Liver (tissue), 9 donors: ENCODE results near the gene ITPRID1. TPM values are rescaled to one million over a fixed set of nuclear protein-coding genes. Genes with fewer than 3 reads are reported as not detected.

Experiments
- DNase-seq: peaks from one replicate; pipeline ENCODE4 v3.0.0-alpha.2; 2017; ENCODE audit warnings: low spot score
- H3K27ac ChIP-seq, 2 donors: one replicate each; pipeline ENCODE4 v1.7.0; 2013; ENCODE audit warnings: inconsistent platforms in 2 of 2, low read length in 2 of 2, control low read depth in 1 of 2, low read depth in 1 of 2, mild to moderate bottlenecking in 1 of 2
- H3K27me3 ChIP-seq, 4 donors: one replicate each; pipeline versions ENCODE4 v1.6.1 to v1.7.0; 2013; ENCODE audit warnings: low read length in 3 of 4, inconsistent platforms in 1 of 4, mild to moderate bottlenecking in 1 of 4, moderate library complexity in 1 of 4; ENCODE audit not compliant: control insufficient read depth in 4 of 4, insufficient read depth in 4 of 4
- H3K36me3 ChIP-seq, 4 donors: one replicate each; pipeline versions ENCODE4 v1.6.1 to v1.7.0; 2013; ENCODE audit warnings: low read length in 3 of 4, mild to moderate bottlenecking in 3 of 4, low read depth in 1 of 4, moderate library complexity in 1 of 4; ENCODE audit not compliant: control insufficient read depth in 4 of 4, insufficient read depth in 3 of 4
- H3K4me1 ChIP-seq, 4 donors: one replicate each; pipeline versions ENCODE4 v1.6.1 to v1.7.0; 2013; ENCODE audit warnings: low read length in 3 of 4, mild to moderate bottlenecking in 3 of 4, moderate library complexity in 1 of 4; ENCODE audit not compliant: control insufficient read depth in 4 of 4, insufficient read depth in 4 of 4
- H3K4me3 ChIP-seq, 3 donors: one replicate each; pipeline versions ENCODE4 v1.6.1 to v1.7.0; 2013; ENCODE audit warnings: low read length in 3 of 3, control low read depth in 1 of 3, low read depth in 1 of 3, mild to moderate bottlenecking in 1 of 3
- H3K9ac ChIP-seq, 2 donors: one replicate each; pipeline ENCODE4 v1.7.0; 2013; ENCODE audit warnings: low read length in 2 of 2, mild to moderate bottlenecking in 2 of 2, moderate library complexity in 2 of 2, control low read depth in 1 of 2, low read depth in 1 of 2
- H3K9me3 ChIP-seq, 4 donors: one replicate each; pipeline versions ENCODE4 v1.6.1 to v1.7.0; 2013; ENCODE audit warnings: low read length in 3 of 4; ENCODE audit not compliant: control insufficient read depth in 4 of 4
- CTCF ChIP-seq: fragments of 150-350 bp; IDR thresholded peaks from 2 replicates; pipeline ENCODE4 v1.5.1; 2017; ENCODE audit warnings: improper control_type of control experiment, low read depth, low read length; ENCODE audit not compliant: missing input control
- EGR1 ChIP-seq, 2 donors: IDR thresholded peaks; 2 replicates each; pipeline ENCODE4 v1.6.1; 2016 to 2018; ENCODE audit warnings: antibody characterized with exemption in 2 of 2, low read depth in 2 of 2
- FOXA1 ChIP-seq: IDR thresholded peaks from 2 replicates; pipeline ENCODE4 v1.6.1; 2016; ENCODE audit warnings: antibody characterized with exemption
- FOXA2 ChIP-seq: IDR thresholded peaks from 2 replicates; pipeline ENCODE4 v1.6.1; 2016; ENCODE audit warnings: antibody characterized with exemption
- GABPA ChIP-seq, 2 donors: IDR thresholded peaks in 1 of 2; conservative IDR thresholded peaks in 1 of 2; 2 replicates each; pipeline ENCODE4 v1.6.1; 2016; ENCODE audit warnings: antibody characterized with exemption in 2 of 2, mild to moderate bottlenecking in 1 of 2, moderate library complexity in 1 of 2
- HNF4A ChIP-seq, 2 donors: conservative IDR thresholded peaks; 2 replicates each; pipeline ENCODE4 v1.6.1; 2016; ENCODE audit warnings: antibody characterized with exemption in 2 of 2, mild to moderate bottlenecking in 2 of 2
- HNF4G ChIP-seq: IDR thresholded peaks from 2 replicates; pipeline ENCODE4 v1.6.1; 2016; ENCODE audit warnings: antibody characterized with exemption
- JUND ChIP-seq, 2 donors: IDR thresholded peaks; 2 replicates each; pipeline ENCODE4 v1.6.1; 2016; ENCODE audit warnings: antibody characterized with exemption in 2 of 2
- NR2F2 ChIP-seq: IDR thresholded peaks from 2 replicates; pipeline ENCODE4 v1.6.1; 2016; ENCODE audit warnings: antibody characterized with exemption
- RAD21 ChIP-seq, 2 donors: IDR thresholded peaks; 2 replicates each; pipeline ENCODE4 v1.6.1; 2016; ENCODE audit warnings: antibody characterized with exemption in 2 of 2, mild to moderate bottlenecking in 2 of 2
- RXRA ChIP-seq, 2 donors: IDR thresholded peaks; 2 replicates each; pipeline ENCODE4 v1.6.1; 2017 to 2018; ENCODE audit warnings: antibody characterized with exemption in 2 of 2, mild to moderate bottlenecking in 1 of 2
- SP1 ChIP-seq: IDR thresholded peaks from 2 replicates; pipeline ENCODE4 v1.6.1; 2018; ENCODE audit warnings: antibody characterized with exemption, mild to moderate bottlenecking
- YY1 ChIP-seq: IDR thresholded peaks from 2 replicates; pipeline ENCODE4 v1.6.1; 2016; ENCODE audit warnings: antibody characterized with exemption, mild to moderate bottlenecking
- WGBS: extraction: QIAGEN DNeasy Blood & Tissue Kit; methylation state at CpG from one replicate; pipeline ENCODE4 v1.1.7; 2013; 5-methylcytosine and 5-hydroxymethylcytosine counted together
- polyA plus RNA-seq, 2 donors: library from polyadenylated mRNA; stranded (reverse) in 1 of 2; unstranded in 1 of 2; fragments of 200-250 nt in 1 of 2; fragments of >200 nt in 1 of 2; fragmentation: Nextera tagmentation in 1 of 2; extraction: Ambion mirVana in 1 of 2; gene quantifications; one replicate each; pipeline versions ENCODE4 v1.2.1 to v1.2.3, GENCODE V29; 2013 to 2015
- total RNA-seq, 2 donors: library from RNA; depleted of rRNA; stranded (reverse); fragments of >200 nt; gene quantifications; one replicate each; pipeline ENCODE4 v1.2.3, GENCODE V29; 2014
- TF ChIP-seq, protein P1 (sequence below): IDR thresholded peaks from 2 replicates; pipeline ENCODE4 v1.6.1; 2016; ENCODE audit warnings: antibody characterized with exemption
- TF ChIP-seq, protein P2 (sequence below): IDR thresholded peaks from 2 replicates; pipeline ENCODE4 v1.6.1; 2016; ENCODE audit warnings: antibody characterized with exemption
- TF ChIP-seq, protein P3 (sequence below): IDR thresholded peaks from 2 replicates; pipeline ENCODE4 v1.6.1; 2016; ENCODE audit warnings: antibody characterized with exemption, mild to moderate bottlenecking
- TF ChIP-seq, protein P4 (sequence below): IDR thresholded peaks from 2 replicates; pipeline ENCODE4 v1.6.1; 2016; ENCODE audit warnings: antibody characterized with exemption
- donor health status: healthy.
- donor health status: healthy.
- donor health status: healthy.
- donor health status: healthy.
- donor health status: healthy.

The ITPRID1 gene
- total and polyA plus RNA-seq, 4 donors: not detected

DNA sequence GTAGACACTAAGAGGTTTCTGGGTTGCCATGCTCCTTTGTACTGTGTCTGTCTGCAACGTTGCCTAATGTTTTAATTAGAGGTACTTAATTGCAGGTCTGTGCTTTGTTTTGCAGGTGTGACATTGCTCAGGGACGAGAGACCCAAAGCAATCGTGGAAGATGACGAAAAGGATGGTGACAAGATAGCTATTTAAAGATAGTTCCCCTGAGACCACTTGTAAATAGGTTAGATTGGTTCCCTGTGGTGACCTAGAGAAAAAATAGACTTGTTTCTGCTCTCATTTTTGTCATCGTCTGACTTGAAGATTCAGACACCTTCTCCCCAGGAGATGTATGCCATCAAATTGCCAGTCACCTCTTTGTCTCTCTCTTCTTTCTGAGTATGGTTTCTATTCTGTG is 193.2 kb downstream of the ITPRID1 start:
- Histone ChIP-seq H3K27me3 (peaks cover 0 to 4% (median 0%) of the 10 kb centered on the region in 4 donors), H3K27ac (no peak overlapping the region), H3K36me3 (no peaks in the 10 kb centered on the region), H3K4me3 (no peak overlapping the region), H3K9me3 (peaks cover 0 to 2% (median 0%) of the 10 kb centered on the region in 4 donors), H3K9ac (no peak overlapping the region), H3K4me1 (no peaks in the 10 kb centered on the region)
- DNase-seq: no peak
- TF ChIP-seq FOXA2 (no peak), EGR1 (IDR thresholded peaks at IDR 0.05; ENCODE audit: low read depth in 2 of 2) (no peak), CTCF (no peak), HNF4A (conservative IDR thresholded peaks at IDR 0.05) (no peak), GABPA (IDR thresholded peaks at IDR 0.05 in 1 of 2, conservative IDR thresholded peaks at IDR 0.05 in 1 of 2) (no peak), RXRA (IDR thresholded peaks at IDR 0.05) (no peak), SP1 (no peak), FOXA1 (no peak), RAD21 (IDR thresholded peaks at IDR 0.05) (no peak), JUND (IDR thresholded peaks at IDR 0.05) (no peak), YY1 (no peak), NR2F2 (no peak), HNF4G (no peak)
- TF ChIP-seq, protein P1, sequence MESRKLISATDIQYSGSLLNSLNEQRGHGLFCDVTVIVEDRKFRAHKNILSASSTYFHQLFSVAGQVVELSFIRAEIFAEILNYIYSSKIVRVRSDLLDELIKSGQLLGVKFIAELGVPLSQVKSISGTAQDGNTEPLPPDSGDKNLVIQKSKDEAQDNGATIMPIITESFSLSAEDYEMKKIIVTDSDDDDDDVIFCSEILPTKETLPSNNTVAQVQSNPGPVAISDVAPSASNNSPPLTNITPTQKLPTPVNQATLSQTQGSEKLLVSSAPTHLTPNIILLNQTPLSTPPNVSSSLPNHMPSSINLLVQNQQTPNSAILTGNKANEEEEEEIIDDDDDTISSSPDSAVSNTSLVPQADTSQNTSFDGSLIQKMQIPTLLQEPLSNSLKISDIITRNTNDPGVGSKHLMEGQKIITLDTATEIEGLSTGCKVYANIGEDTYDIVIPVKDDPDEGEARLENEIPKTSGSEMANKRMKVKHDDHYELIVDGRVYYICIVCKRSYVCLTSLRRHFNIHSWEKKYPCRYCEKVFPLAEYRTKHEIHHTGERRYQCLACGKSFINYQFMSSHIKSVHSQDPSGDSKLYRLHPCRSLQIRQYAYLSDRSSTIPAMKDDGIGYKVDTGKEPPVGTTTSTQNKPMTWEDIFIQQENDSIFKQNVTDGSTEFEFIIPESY: no peak
- TF ChIP-seq, protein P2, sequence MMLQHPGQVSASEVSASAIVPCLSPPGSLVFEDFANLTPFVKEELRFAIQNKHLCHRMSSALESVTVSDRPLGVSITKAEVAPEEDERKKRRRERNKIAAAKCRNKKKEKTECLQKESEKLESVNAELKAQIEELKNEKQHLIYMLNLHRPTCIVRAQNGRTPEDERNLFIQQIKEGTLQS: no peak
- TF ChIP-seq, protein P3, sequence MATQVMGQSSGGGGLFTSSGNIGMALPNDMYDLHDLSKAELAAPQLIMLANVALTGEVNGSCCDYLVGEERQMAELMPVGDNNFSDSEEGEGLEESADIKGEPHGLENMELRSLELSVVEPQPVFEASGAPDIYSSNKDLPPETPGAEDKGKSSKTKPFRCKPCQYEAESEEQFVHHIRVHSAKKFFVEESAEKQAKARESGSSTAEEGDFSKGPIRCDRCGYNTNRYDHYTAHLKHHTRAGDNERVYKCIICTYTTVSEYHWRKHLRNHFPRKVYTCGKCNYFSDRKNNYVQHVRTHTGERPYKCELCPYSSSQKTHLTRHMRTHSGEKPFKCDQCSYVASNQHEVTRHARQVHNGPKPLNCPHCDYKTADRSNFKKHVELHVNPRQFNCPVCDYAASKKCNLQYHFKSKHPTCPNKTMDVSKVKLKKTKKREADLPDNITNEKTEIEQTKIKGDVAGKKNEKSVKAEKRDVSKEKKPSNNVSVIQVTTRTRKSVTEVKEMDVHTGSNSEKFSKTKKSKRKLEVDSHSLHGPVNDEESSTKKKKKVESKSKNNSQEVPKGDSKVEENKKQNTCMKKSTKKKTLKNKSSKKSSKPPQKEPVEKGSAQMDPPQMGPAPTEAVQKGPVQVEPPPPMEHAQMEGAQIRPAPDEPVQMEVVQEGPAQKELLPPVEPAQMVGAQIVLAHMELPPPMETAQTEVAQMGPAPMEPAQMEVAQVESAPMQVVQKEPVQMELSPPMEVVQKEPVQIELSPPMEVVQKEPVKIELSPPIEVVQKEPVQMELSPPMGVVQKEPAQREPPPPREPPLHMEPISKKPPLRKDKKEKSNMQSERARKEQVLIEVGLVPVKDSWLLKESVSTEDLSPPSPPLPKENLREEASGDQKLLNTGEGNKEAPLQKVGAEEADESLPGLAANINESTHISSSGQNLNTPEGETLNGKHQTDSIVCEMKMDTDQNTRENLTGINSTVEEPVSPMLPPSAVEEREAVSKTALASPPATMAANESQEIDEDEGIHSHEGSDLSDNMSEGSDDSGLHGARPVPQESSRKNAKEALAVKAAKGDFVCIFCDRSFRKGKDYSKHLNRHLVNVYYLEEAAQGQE: no peak
- TF ChIP-seq, protein P4, sequence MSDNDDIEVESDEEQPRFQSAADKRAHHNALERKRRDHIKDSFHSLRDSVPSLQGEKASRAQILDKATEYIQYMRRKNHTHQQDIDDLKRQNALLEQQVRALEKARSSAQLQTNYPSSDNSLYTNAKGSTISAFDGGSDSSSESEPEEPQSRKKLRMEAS: no peak
- WGBS: 41% methylated on average over 5 of the region's 5 CpGs

Other genes with a start within 250 kb of the ITPRID1 start
- not detected for gene NEUROD6, start 173.4 kb upstream of the ITPRID1 start, total RNA-seq
- gene NEUROD6, start 173.4 kb upstream of the ITPRID1 start, polyA plus RNA-seq: not detected
- gene PPP1R17, start 173.1 kb downstream of the ITPRID1 start, total RNA-seq: not detected
- not detected for gene PPP1R17, start 173.1 kb downstream of the ITPRID1 start, polyA plus RNA-seq